ENCODE measurements around the gene GPBP1L1. TPM values are rescaled to one million over a fixed set of nuclear protein-coding genes. Genes with fewer than 3 reads are reported as not detected.
A peak's percentile ranks its signal among the peaks of the same experiment; 100 is the strongest.

GPBP1L1 gene
- total RNA-seq, 1 donor from 2014 or later, result 102 TPM

- no peak for TF ChIP-seq CTCF (IDR thresholded peaks at IDR 0.05; ENCODE audit: unreplicated experiment)
- H3K4me1 Mint-ChIP-seq (ENCODE audit: unreplicated experiment), result peaks cover 32% of the 10 kb centered on the region
- no peak for DNase-seq (ENCODE audit: low spot score)
- no peak overlapping the region for H3K4me3 Mint-ChIP-seq (ENCODE audit: unreplicated experiment)
- peaks cover 9% of the 10 kb centered on the region for H3K27me3 Mint-ChIP-seq (ENCODE audit: unreplicated experiment)
- H3K36me3 Mint-ChIP-seq (ENCODE audit: low read depth, unreplicated experiment), result peaks cover 44% of the 10 kb centered on the region
- peak overlapping the region; percentile 61 for H3K27ac Mint-ChIP-seq (ENCODE audit: unreplicated experiment)
- H3K9me3 Mint-ChIP-seq (ENCODE audit: unreplicated experiment), result no peaks in the 10 kb centered on the region
Observed at GRCh38 chr1:45619149-45619921, 67.0 kb downstream of the GPBP1L1 start.

- no peak for TF ChIP-seq CTCF (IDR thresholded peaks at IDR 0.05; ENCODE audit: unreplicated experiment)
- Mint-ChIP-seq H3K36me3 (ENCODE audit: low read depth, unreplicated experiment) (peaks cover 40% of the 10 kb centered on the region), H3K27me3 (ENCODE audit: unreplicated experiment) (peaks cover 5% of the 10 kb centered on the region), H3K4me1 (ENCODE audit: unreplicated experiment) (peaks cover 27% of the 10 kb centered on the region), H3K27ac (ENCODE audit: unreplicated experiment) (peak overlapping the region; percentile 58), H3K9me3 (ENCODE audit: unreplicated experiment) (no peaks in the 10 kb centered on the region), H3K4me3 (ENCODE audit: unreplicated experiment) (no peak overlapping the region)
- no peak for DNase-seq (ENCODE audit: low spot score)
Observed at GRCh38 chr1:45617618-45618017, 68.7 kb downstream of the GPBP1L1 start.

- Mint-ChIP-seq H3K9me3 (ENCODE audit: unreplicated experiment) (no peaks in the 10 kb centered on the region), H3K36me3 (ENCODE audit: low read depth, unreplicated experiment) (peaks cover 40% of the 10 kb centered on the region), H3K4me1 (ENCODE audit: unreplicated experiment) (peaks cover 18% of the 10 kb centered on the region), H3K4me3 (ENCODE audit: unreplicated experiment) (no peak overlapping the region), H3K27me3 (ENCODE audit: unreplicated experiment) (peaks cover 3% of the 10 kb centered on the region), H3K27ac (ENCODE audit: unreplicated experiment) (no peak overlapping the region)
- DNase-seq (ENCODE audit: low spot score), result no peak
- no peak for TF ChIP-seq CTCF (IDR thresholded peaks at IDR 0.05; ENCODE audit: unreplicated experiment)
Observed at GRCh38 chr1:45615885-45616284, 70.4 kb downstream of the GPBP1L1 start.

GRCh38 chr1:45612941-45613579, 73.3 kb downstream of the GPBP1L1 start:
- peaks cover 31% of the 10 kb centered on the region for H3K36me3 Mint-ChIP-seq (ENCODE audit: low read depth, unreplicated experiment)
- H3K9me3 Mint-ChIP-seq (ENCODE audit: unreplicated experiment), result no peaks in the 10 kb centered on the region
- H3K4me1 Mint-ChIP-seq (ENCODE audit: unreplicated experiment), result peaks cover 9% of the 10 kb centered on the region
- peak overlapping the region; percentile 28 for H3K4me3 Mint-ChIP-seq (ENCODE audit: unreplicated experiment)
- peaks cover 3% of the 10 kb centered on the region for H3K27me3 Mint-ChIP-seq (ENCODE audit: unreplicated experiment)
- no peak for TF ChIP-seq CTCF (IDR thresholded peaks at IDR 0.05; ENCODE audit: unreplicated experiment)
- no peak overlapping the region for H3K27ac Mint-ChIP-seq (ENCODE audit: unreplicated experiment)
- DNase-seq (ENCODE audit: low spot score), result no peak
